GM12872 (cell line): Measurements from ENCODE around the gene DVL2.

Experiments
- CTCF ChIP-seq: IDR thresholded peaks from 3 replicates; pipeline ENCODE4 v1.5.1; 2011; ENCODE audit warnings: low read depth, mild to moderate bottlenecking, low read length, moderate library complexity; ENCODE audit not compliant: insufficient read depth

Gene DVL2

GRCh38 chr17:7205561-7205960 lies 28.8 kb downstream of the DVL2 start:
- no peak for TF ChIP-seq CTCF

DNA sequence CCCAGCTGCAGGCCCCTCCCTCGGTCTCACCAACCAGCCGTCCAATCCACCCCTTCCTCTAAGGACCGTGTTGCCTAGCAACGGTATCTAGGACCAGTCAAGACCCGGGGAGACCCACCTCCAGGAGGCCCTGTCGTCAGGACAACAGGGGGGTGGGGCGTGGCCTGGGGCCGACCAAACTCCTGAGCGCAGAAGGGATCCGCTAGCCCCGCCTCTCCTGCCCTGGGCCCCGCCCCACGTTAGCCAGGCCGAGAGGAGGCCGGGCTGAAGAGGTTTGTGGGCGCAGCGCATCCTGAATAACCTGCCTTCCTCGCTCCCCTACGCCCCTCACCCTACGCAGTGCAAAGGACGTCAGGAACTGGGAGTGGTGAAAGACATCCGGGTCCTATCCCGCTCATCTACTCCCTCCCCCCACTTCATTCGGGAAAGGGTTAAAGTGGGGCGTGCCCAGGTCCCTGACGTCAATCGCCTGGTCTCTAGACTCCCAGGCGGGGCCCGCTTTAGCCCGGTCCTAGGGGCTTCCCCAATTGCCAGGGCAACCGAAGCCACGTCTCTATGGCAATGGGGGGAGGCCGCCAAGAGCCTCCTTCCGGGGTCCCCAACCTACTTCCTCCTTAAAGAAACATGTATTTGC lies 29.4 kb downstream of the DVL2 start:
- no peak for TF ChIP-seq CTCF

- TF ChIP-seq CTCF, result no peak
Measured at GRCh38 chr17:7204336-7204735, 30.0 kb downstream of the DVL2 start.

DNA sequence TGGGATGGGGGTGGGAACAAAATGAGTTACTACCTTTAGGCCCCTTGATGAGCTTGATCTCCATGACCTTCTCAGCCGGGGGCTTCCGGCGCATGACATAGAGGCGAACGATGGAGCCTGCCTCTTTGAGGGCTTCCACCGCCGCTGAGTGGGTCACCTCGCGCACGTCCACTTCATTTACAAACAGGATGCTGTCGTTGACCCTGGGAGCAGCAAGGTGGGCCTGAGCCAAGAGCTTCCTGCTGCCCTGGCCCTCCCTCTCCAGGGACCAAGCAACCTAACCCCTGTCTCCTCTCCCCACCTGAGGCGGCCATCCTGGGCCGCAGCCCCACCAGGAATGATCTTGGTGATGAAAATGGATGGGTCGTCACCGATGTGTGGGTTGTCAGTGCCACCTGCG lies 30.9 kb downstream of the DVL2 start:
- no peak for TF ChIP-seq CTCF

GRCh38 chr17:7196651-7197401 lies 37.5 kb downstream of the DVL2 start:
- no peak for TF ChIP-seq CTCF

- TF ChIP-seq CTCF, result no peak
Measured at GRCh38 chr17:7195971-7196370, 38.3 kb downstream of the DVL2 start.

- TF ChIP-seq CTCF, result no peak
Measured at GRCh38 chr17:7192271-7192937, 41.9 kb downstream of the DVL2 start.
